GM21825 (cell line): Measurements from ENCODE around the gene MORN1.
"Not testable (repeated sequence)": the region's sequence is repeated elsewhere in the genome, so short reads cannot be mapped to it uniquely, and the experiment has no call there.

Experiments
- ATAC-seq: cut with Tn5 transposase; IDR thresholded peaks from one replicate; pipeline ENCODE4 v1.9.1; 2021; ENCODE audit warnings: mild to moderate bottlenecking, moderate library complexity; ENCODE audit not compliant: unreplicated experiment

MORN1 gene

GRCh38 chr1:2341706-2342383 lies 49.5 kb downstream of the MORN1 start:
- no peak for ATAC-seq

- ATAC-seq = no peak
Observed at GRCh38 chr1:2340918-2341254, 50.5 kb downstream of the MORN1 start.

DNA sequence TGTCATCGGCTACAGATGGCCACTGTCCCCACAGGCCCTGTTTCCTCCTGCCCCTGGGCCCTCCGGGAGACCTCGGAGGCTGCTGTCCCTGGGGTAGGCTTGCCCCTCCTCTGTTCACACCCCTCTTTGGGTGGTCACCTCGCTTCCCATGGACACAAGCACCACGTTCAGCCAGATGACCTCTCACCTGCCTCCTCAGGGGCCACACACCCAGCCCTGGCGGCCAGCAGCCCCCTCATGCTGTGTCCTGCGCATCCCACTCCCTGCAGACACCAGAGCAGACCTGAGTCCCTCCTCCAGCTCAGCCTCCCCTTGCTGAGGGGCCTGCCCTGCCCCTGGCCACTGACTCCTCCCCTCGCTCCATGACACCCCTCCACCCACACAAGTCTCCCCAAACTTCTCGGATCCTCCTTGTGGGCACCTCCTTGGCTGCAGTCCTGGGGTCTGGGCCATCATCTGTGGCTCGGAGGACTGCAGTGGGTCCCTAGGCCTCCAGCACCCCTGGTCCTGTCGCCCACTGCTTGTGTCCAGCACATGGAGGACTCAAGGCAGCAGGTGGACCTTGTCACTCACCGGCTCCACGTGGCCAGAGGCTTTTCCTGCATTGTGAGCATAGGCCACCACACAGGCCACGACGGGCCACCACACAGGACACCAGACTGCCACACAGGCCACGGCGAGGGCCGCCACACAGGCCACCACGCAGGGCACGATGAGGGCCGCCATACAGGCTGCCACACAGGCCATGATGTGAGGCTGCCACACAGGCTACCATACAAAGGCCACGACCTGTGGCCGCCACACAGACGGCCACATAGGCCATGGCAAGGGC lies 51.1 kb downstream of the MORN1 start:
- no peak for ATAC-seq

DNA sequence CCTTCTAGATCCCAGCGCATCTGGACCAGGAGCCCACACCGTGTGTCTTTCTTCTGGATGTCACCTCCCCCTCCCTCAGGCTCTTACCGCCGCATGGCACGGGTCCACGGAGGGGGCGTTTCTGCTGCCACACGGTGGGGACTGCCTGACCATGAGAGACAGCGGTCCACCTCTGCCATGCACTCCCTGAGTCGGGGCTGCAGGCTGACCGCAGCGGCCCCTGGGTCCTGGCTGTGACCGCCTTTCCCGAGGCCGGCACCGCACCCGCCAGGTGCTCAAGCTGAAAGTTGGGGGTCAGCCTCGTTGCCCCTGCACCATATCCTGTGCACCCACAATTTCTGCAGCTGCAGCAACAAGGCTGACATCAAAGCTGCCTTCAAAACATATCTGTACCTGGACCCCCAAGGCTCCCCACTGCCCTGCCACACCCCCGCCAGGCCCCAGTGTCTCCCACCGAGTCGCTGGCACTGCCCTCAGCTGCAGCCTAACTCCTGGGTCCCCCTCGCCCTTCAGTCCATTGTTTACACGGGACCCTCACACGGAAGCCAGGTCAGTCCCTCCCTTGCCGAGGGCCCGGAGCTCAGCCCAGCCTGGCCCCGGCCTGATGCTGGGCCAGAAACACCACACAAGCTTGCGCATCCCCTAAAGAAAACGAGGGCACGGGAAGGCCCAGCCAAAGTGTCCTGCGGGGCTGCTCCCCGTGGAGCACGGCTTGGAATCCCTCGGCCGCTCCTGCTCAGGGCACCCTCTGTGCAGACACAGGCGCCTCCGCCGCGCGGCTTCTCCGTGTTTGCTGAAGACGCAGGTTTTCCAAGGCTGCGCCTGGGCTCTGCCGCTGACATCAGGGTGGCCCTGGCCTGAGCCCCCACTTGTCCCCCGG lies 51.9 kb downstream of the MORN1 start:
- ATAC-seq = no peak

GRCh38 chr1:2337501-2337900 lies 53.9 kb downstream of the MORN1 start:
- no peak for ATAC-seq

- ATAC-seq = no peak
Observed at GRCh38 chr1:2337081-2337480, 54.3 kb downstream of the MORN1 start.

DNA sequence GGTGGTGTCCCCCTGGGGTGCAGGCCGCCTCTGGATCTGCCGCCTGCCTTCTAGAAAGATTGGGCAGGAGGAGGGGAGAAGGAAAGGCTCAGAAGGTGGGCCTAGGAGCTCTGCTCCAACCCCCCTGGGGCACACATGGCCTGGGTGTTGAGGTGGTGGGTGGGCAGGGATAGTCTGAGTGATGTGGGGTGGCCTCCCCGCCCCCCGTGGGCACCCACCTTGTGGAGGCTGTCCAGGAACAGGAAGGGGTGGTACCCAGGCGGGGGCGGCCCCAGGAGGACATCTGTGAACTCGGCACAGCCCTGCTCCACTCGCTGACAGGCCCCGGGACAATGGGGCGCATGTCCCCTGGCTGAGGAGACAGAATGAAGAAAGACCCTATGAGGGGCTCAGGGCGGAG lies 54.9 kb downstream of the MORN1 start:
- ATAC-seq = no peak

- ATAC-seq = no peak
Observed at GRCh38 chr1:2335721-2336455, 55.5 kb downstream of the MORN1 start.

- ATAC-seq = no peak
Observed at GRCh38 chr1:2334883-2335534, 56.3 kb downstream of the MORN1 start.

GRCh38 chr1:2334366-2334765 lies 57.0 kb downstream of the MORN1 start:
- no peak for ATAC-seq

DNA sequence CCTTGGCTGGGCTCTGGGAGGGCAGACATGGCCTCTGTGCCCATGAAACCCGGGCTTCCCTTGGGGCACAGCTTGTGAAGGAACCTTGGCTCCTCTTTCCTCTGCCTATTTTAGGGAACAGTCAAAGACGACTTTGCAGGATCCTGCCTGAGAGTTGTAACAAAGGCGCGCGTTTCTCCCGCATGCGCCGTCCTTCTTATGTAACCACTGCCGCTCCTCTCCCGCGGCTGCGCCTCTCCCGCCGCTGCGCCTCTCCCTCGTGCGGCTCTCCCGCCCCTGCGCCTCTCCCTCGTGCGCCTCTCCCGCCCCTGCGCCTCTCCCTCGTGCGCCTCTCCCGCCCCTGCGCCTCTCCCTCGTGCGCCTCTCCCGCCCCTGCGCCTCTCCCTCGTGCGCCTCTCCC lies 59.8 kb downstream of the MORN1 start:
- ATAC-seq = not testable (repeated sequence)

GRCh38 chr1:2331200-2331544 lies 60.2 kb downstream of the MORN1 start:
- ATAC-seq = no peak

- ATAC-seq = no peak
Observed at GRCh38 chr1:2330519-2331199, 60.7 kb downstream of the MORN1 start.

DNA sequence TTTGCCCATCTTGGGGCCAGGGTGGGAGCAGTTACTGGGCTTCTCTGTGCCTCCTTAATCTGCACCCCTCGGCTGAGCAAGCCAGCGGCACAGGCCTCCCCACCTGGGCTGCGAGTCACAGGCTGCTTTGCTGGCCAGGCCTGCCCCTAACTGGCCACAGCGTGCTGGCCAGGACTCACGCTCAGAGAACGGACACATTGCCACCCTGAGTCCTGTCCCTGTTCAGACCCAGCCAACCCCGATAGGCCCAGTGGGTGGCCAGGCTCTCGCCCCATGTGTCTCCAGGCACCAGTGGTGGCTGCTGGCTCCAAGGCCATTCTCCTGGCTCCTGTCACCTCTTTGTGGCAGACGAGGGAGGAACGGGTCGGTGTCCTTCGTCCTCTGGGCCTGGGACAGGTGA lies 61.3 kb downstream of the MORN1 start:
- ATAC-seq = no peak

DNA sequence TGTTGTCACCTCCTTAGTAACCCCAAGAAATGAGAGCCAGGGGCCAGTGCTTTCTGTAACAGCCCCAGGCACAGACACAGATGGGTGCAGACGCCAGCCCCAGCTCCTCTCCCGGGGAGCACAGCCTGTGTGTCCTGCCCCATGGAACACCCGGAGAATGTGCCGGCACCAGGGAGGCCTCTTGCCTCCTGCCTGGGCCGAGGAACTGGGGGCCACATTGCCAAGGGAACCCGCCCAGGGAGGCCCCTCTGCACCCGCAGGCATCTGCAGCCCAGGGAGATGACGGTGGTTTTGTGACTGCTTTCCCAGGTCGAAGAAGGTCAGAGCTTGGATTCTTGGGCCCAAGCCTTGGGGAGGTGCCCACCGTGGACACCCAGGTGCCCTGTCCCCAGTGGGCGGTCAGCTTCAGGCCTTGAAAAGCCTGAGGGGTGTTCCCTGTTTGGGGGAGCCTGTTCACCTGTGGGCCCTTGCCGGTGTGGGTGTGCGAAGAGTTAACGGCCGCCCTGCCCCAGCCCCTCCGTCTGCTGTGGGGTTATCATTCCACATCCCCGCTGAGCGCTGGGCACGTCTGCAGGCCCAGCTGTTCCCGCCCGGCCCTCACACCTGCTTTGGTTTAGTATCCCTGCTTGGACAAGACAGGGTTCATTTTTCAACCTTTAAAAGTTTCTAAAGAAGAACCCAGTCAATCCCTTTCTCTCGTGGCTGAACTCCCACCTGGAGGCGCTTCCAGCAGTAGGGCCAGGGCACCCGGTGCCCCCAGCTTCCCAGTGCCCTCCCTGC lies 62.5 kb downstream of the MORN1 start:
- ATAC-seq = no peak

DNA sequence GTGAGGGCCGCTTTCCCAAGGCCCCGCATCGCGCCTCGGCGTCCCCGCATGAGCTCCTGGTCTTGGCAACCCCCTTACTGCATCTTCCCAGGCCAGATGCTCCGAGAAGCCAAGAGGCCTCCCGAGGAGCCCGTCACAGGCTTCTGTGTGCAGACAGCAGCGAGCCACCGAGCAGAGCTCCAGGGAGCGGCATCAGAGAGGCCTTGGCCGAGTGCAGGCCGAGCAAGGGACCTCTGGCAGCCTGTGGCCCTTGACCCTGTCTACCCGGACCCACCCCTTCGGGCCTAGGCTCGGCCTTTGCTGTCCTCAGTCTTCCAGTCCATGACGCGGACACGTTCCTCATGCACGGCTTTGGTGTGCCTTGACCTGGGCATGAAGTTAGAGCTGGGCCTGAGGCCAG lies 63.5 kb downstream of the MORN1 start:
- no peak for ATAC-seq

GRCh38 chr1:2327162-2327561 lies 64.2 kb downstream of the MORN1 start:
- not testable (repeated sequence) for ATAC-seq

DNA sequence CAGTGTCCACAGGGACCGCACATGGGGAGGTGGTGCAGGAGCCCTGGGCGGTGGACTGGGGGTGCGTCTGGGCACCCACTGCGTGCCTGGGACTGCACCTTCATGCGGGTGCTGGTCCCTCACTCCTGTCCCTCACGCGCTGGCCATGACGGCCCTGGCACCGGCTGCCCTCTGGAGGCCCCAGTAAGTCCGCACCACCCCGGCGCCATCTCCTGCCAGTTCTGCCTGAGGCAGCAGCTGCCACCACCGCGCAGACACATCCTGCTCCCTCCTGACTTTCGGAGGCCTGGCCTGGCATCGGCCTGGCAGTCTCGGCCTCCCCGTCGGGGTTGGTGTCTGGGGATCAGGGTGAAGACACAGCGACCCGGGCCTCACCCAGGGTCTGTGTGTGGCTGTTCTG lies 64.8 kb downstream of the MORN1 start:
- no peak for ATAC-seq
